ENCODE results near the gene SERPINB7. TPM values are rescaled to one million over a fixed set of nuclear protein-coding genes. Genes with fewer than 3 reads are reported as not detected.

Gene SERPINB7, protein sequence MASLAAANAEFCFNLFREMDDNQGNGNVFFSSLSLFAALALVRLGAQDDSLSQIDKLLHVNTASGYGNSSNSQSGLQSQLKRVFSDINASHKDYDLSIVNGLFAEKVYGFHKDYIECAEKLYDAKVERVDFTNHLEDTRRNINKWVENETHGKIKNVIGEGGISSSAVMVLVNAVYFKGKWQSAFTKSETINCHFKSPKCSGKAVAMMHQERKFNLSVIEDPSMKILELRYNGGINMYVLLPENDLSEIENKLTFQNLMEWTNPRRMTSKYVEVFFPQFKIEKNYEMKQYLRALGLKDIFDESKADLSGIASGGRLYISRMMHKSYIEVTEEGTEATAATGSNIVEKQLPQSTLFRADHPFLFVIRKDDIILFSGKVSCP
- total RNA-seq = not detected
- total RNA-seq (2013) = not detected

DNA sequence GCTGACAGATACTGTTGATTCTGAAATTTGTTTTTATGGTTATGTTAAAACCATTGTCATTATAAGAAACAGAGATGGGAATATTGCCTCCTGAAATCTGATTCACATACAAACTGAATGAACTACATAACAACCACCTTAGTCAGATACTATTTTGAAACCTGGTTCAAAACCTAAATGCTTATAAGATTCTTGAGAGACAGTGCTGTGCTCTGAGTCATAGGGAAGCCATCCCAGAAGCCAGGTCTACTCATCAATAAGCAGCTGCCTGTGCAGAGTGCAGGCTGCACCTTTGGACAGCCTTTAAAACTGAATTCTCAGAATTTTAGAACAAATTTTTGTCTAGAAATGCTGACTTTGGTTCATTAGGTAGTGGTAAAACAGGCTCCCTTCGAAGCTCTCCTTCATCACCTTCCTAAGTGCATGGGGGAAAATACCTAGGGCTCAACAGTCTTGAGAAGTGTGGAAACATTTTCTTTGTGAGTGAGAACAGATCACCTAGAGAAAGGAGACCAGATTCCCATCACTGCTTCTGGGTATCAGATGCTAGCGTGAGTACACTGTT lies at the start of gene SERPINB7:
Gene SERPINB7, plus strand, starts transcription at position 253 of the 565 bp plus-strand sequence. CDS start 6,955 bp downstream, outside the sequence.
- H3K4me3 ChIP-seq (ENCODE audit: low read length) = no peak within 1 kb of the TSS
- intact Hi-C loops (cut with micrococcal nuclease) = no loop called here
- no peak within 1 kb of the TSS for H3K27ac ChIP-seq (ENCODE audit: low read length)
- H3K27me3 Mint-ChIP-seq (ENCODE audit: low read depth in 2 of 2) = peaks cover 11 to 29% of the 10 kb centered on the region in 2 donors
- no peak for DNase-seq
- no peaks in the 10 kb centered on the region for H3K4me1 Mint-ChIP-seq
- H3K36me3 ChIP-seq (ENCODE audit: control insufficient read depth, insufficient read depth, low read length) = no peaks in the 10 kb centered on the region
- H3K27ac Mint-ChIP-seq = no peak within 1 kb of the TSS
- H3K27me3 ChIP-seq (ENCODE audit: control insufficient read depth, insufficient read depth, low read length) = no peaks in the 10 kb centered on the region
- no peaks in the 10 kb centered on the region for H3K9me3 Mint-ChIP-seq
- H3K4me3 Mint-ChIP-seq = no peak within 1 kb of the TSS
- H3K36me3 Mint-ChIP-seq = no peaks in the 10 kb centered on the region
- no peak for ATAC-seq
- H3K4me1 ChIP-seq (ENCODE audit: control insufficient read depth, insufficient read depth, low read length) = no peaks in the 10 kb centered on the region
- TF ChIP-seq, protein P1, sequence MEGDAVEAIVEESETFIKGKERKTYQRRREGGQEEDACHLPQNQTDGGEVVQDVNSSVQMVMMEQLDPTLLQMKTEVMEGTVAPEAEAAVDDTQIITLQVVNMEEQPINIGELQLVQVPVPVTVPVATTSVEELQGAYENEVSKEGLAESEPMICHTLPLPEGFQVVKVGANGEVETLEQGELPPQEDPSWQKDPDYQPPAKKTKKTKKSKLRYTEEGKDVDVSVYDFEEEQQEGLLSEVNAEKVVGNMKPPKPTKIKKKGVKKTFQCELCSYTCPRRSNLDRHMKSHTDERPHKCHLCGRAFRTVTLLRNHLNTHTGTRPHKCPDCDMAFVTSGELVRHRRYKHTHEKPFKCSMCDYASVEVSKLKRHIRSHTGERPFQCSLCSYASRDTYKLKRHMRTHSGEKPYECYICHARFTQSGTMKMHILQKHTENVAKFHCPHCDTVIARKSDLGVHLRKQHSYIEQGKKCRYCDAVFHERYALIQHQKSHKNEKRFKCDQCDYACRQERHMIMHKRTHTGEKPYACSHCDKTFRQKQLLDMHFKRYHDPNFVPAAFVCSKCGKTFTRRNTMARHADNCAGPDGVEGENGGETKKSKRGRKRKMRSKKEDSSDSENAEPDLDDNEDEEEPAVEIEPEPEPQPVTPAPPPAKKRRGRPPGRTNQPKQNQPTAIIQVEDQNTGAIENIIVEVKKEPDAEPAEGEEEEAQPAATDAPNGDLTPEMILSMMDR (IDR thresholded peaks at IDR 0.05) = no peak
- no peaks in the 10 kb centered on the region for H3K9me3 ChIP-seq (ENCODE audit: control insufficient read depth, insufficient read depth, low read length)
- 100% methylated on average over 1 of the region's 2 CpGs for WGBS (ENCODE audit: insufficient coverage)

DNA sequence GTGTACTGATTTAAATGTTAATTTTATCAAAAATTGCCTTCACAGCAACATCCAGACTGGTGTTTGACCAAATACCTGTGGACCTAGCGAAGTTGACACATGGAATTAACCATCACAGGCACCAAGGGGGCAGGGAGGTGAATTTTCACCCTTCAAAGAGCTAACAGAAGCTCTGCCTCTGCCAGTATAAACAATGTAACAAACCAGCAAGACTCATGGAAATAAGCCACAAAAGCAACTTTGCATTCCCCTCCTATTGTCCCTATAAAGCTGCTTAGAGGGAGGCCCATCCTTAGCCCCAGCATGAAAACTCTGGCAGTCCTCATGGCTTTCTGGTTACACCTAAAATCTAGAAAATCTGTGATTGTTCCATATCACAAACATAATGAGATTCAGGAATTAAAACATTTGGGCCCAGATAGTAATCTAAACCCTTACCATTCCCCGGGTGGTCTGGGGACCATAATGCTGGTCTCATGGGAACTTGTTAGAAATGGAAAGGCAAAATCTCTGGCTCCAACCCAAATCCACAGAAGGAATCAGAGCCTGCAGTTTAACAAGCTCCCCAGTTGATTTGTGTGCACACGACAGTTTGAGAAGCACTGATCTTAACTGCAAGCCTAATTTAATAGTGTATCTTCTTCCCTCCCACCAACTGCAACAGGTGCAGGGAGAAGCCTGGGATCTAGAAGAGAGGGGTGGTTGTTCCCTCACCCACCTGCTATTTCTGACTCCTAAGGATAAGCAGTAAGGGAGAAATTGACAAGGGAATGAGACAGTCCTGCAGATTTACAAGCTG lies 49.3 kb upstream of the SERPINB7 start:
- no peaks in the 10 kb centered on the region for H3K4me1 ChIP-seq (ENCODE audit: control insufficient read depth, insufficient read depth, low read length)
- no peak for DNase-seq
- Mint-ChIP-seq H3K9me3 (no peaks in the 10 kb centered on the region), H3K27ac (no peak overlapping the region), H3K27me3 (ENCODE audit: low read depth in 2 of 2) (peaks cover 3 to 10% of the 10 kb centered on the region in 2 donors), H3K36me3 (no peaks in the 10 kb centered on the region), H3K4me3 (no peak overlapping the region), H3K4me1 (no peaks in the 10 kb centered on the region)
- intact Hi-C loops (cut with micrococcal nuclease) = no loop called here
- TF ChIP-seq, protein P1 (IDR thresholded peaks at IDR 0.05) = no peak
- H3K9me3 ChIP-seq (ENCODE audit: control insufficient read depth, insufficient read depth, low read length) = no peaks in the 10 kb centered on the region
- no peak for ATAC-seq
- no peak overlapping the region for H3K4me3 ChIP-seq (ENCODE audit: low read length)
- no peaks in the 10 kb centered on the region for H3K27me3 ChIP-seq (ENCODE audit: control insufficient read depth, insufficient read depth, low read length)
- WGBS (ENCODE audit: insufficient coverage) = 17% methylated on average over 2 of the region's 3 CpGs
- no peak overlapping the region for H3K27ac ChIP-seq (ENCODE audit: low read length)
- no peaks in the 10 kb centered on the region for H3K36me3 ChIP-seq (ENCODE audit: control insufficient read depth, insufficient read depth, low read length)

DNA sequence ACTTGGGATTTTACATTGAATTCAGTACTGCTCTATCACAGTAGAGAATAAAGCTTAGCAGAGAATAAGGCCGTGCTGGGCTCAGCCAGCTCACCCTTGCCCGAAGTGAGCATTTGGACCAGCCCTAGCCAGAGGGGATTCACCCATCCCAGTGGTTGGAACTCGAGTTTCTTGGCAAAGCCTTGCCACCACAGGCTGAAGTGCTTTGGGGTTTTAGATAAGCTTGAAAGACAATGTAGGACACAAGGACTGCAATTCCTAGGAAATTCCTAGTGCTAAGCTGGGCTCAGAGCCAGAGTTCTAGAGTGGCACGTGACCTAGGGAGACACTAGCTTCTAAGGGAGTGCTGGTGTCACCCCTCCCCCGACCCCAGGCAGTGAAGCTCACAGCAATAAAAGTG lies 44.4 kb upstream of the SERPINB7 start:
- ATAC-seq = no peak
- no peak overlapping the region for H3K27ac Mint-ChIP-seq
- no peaks in the 10 kb centered on the region for H3K36me3 Mint-ChIP-seq
- peaks cover 10 to 11% of the 10 kb centered on the region in 2 donors for H3K27me3 Mint-ChIP-seq (ENCODE audit: low read depth in 2 of 2)
- Histone ChIP-seq H3K27ac (ENCODE audit: low read length) (no peak overlapping the region), H3K4me1 (ENCODE audit: control insufficient read depth, insufficient read depth, low read length) (no peaks in the 10 kb centered on the region), H3K36me3 (ENCODE audit: control insufficient read depth, insufficient read depth, low read length) (no peaks in the 10 kb centered on the region), H3K9me3 (ENCODE audit: control insufficient read depth, insufficient read depth, low read length) (no peaks in the 10 kb centered on the region), H3K4me3 (ENCODE audit: low read length) (no peak overlapping the region), H3K27me3 (ENCODE audit: control insufficient read depth, insufficient read depth, low read length) (no peaks in the 10 kb centered on the region)
- no peak for DNase-seq
- no peaks in the 10 kb centered on the region for H3K4me1 Mint-ChIP-seq
- WGBS (ENCODE audit: insufficient coverage) = 81% methylated on average over 5 of the region's 5 CpGs
- TF ChIP-seq, protein P1 (IDR thresholded peaks at IDR 0.05) = no peak
- no peak overlapping the region for H3K4me3 Mint-ChIP-seq
- intact Hi-C loops (cut with micrococcal nuclease) = no loop called here
- peaks cover 2% of the 10 kb centered on the region in 2 donors for H3K9me3 Mint-ChIP-seq
